PC-3 (cell line): Measurements from ENCODE around the gene FUBP3. TPM values are rescaled to one million over a fixed set of nuclear protein-coding genes. Genes with fewer than 3 reads are reported as not detected.

ENCODE experiments used
- ATAC-seq: fragments of 200-7000 bp; cut with Tn5 transposase; 2 replicates; pipeline ENCODE4 v1.9.1; 2020; ENCODE audit warnings: mild to moderate bottlenecking, moderate library complexity
- BruUV-seq: library from RNA; stranded (reverse); fragments of 400-500 nt; replicated peaks from 2 replicates; lab custom pipeline; 2021; lab: Mats Ljungman, UMichigan
- CTCF ChIA-PET: fragments of 300-600 bp; sonication (Branson Sonifier 250); formaldehyde crosslinking; loops from one replicate; lab custom pipeline; 2022; ENCODE audit warnings: antibody characterized with exemption; lab: Charles Lee
- POLR2A ChIA-PET: fragments of 300-600 bp; sonication (Branson Sonifier 250); formaldehyde crosslinking; loops from one replicate; lab custom pipeline; 2022; ENCODE audit warnings: antibody characterized with exemption; ENCODE audit not compliant: unreplicated experiment; lab: Charles Lee
- DNase-seq: peaks from one replicate; pipeline ENCODE4 v3.0.0-alpha.2; 2015
- H2AFZ ChIP-seq: fragments of 300-600 bp; sonication (generic); 2 replicates; pipeline ENCODE4 v1.6.0; 2016; ENCODE audit warnings: antibody characterized with exemption, low read length
- H3F3A ChIP-seq: fragments of 300-600 bp; sonication (generic); one replicate; pipeline ENCODE4 v1.6.0; 2017; ENCODE audit warnings: antibody characterized with exemption, low read length, control low read depth, mild to moderate bottlenecking; ENCODE audit not compliant: unreplicated experiment
- H3K27ac ChIP-seq: fragments of 300-600 bp; sonication (generic); 2 replicates; pipeline ENCODE4 v1.5.1; 2016; ENCODE audit warnings: mild to moderate bottlenecking, low read length
- H3K27me3 ChIP-seq: fragments of 300-600 bp; sonication (generic); 2 replicates; pipeline ENCODE4 v1.6.1; 2016; ENCODE audit warnings: low read length, mixed read lengths
- H3K36me3 ChIP-seq: fragments of 300-600 bp; sonication (generic); 2 replicates; pipeline ENCODE4 v1.6.1; 2016; ENCODE audit warnings: low read depth, mixed run types, low read length, mixed read lengths
- H3K4me1 ChIP-seq: fragments of 300-600 bp; sonication (generic); 2 replicates; pipeline ENCODE4 v1.5.1; 2016; ENCODE audit warnings: low read length; ENCODE audit not compliant: insufficient read depth
- H3K4me2 ChIP-seq: fragments of 300-600 bp; sonication (generic); 2 replicates; pipeline ENCODE4 v1.6.0; 2016; ENCODE audit warnings: low read length
- H3K4me3 ChIP-seq: fragments of 300-600 bp; sonication (generic); 2 replicates; pipeline ENCODE4 v1.5.1; 2016; ENCODE audit warnings: mild to moderate bottlenecking, low read length, mixed read lengths
- H3K79me2 ChIP-seq: fragments of 300-600 bp; sonication (generic); 2 replicates; pipeline ENCODE4 v1.6.1; 2017; ENCODE audit warnings: low read length, mixed read lengths
- H3K9ac ChIP-seq: fragments of 300-600 bp; sonication (generic); 2 replicates; pipeline ENCODE4 v1.6.0; 2016; ENCODE audit warnings: mild to moderate bottlenecking, low read length
- H3K9me2 ChIP-seq: fragments of 300-600 bp; sonication (generic); replicated peaks from 2 replicates; pipeline ENCODE4 v1.6.1; 2016; ENCODE audit warnings: mixed run types, low read length, mixed read lengths
- H3K9me3 ChIP-seq: fragments of 300-600 bp; sonication (generic); 2 replicates; pipeline ENCODE4 v1.6.1; 2016; ENCODE audit warnings: low read length, mixed read lengths
- H4K20me1 ChIP-seq: fragments of 300-600 bp; sonication (generic); 2 replicates; pipeline ENCODE4 v1.6.1; 2016; ENCODE audit warnings: low read length, mixed read lengths
- CTCF ChIP-seq: fragments of 300-600 bp; sonication (generic); conservative IDR thresholded peaks from 2 replicates; pipeline ENCODE4 v1.5.1; 2017; ENCODE audit warnings: antibody characterized with exemption, low read depth, mild to moderate bottlenecking, low read length
- EZH2 ChIP-seq: fragments of 300-600 bp; sonication (generic); IDR thresholded peaks from one replicate; pipeline ENCODE4 v1.6.1; 2017; ENCODE audit warnings: antibody characterized with exemption, mild to moderate bottlenecking, low read length; ENCODE audit not compliant: unreplicated experiment
- EZH2phosphoT487 ChIP-seq: fragments of 300-600 bp; sonication (generic); IDR thresholded peaks from 2 replicates; pipeline ENCODE4 v1.6.1; 2018; ENCODE audit warnings: mild to moderate bottlenecking, antibody characterized with exemption, low read length, borderline replicate concordance
- intact Hi-C: fragments of 100-400 bp; cut with micrococcal nuclease; formaldehyde crosslinking; loops from 2 replicates; pipeline ENCODE4 v1.9.0; 2023
- total RNA-seq: library from RNA; depleted of rRNA; stranded (reverse); fragments of >200 nt; gene quantifications from 2 replicates; pipeline ENCODE4 v1.2.3, GENCODE V29; 2014

FUBP3 gene
- total RNA-seq, 1 experiment from 2014 or later, result 53.7 TPM

DNA sequence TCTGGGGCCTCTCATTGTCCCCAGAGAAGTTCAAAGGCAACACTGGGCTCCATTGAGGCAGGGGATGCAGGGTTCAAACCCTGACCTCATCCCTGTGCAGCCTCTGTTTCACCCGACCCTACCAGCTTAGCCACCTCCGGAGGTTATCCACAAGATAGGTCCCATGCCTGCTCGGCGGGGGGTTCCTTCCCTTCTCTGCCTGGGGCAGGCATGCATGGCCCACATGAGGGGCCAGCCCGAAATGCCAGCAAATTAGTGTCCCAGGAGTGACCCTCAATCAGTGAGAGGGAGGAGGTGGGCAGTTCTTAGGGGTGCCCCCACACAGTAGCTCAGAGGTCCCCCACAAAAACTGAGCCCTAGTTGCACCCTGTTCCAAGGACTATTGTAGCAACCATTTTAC is 24.8 kb upstream of the FUBP3 start:
- ChIA-PET CTCF (no interaction called here), POLR2A (no interaction called here)
- TF ChIP-seq EZH2phosphoT487 (no peak), EZH2 (no peak), CTCF (no peak)
- ATAC-seq (no peak), DNase-seq (no peak)
- no TSS peak for BruUV-seq
- no peaks in the 10 kb centered on the region for H3F3A ChIP-seq
- no peak overlapping the region for H2AFZ ChIP-seq
- H3K4me2 ChIP-seq, result no peak overlapping the region
- H3K9me3 ChIP-seq, result no peaks in the 10 kb centered on the region
- H3K9ac ChIP-seq, result no peak overlapping the region
- no peaks in the 10 kb centered on the region for H3K27me3 ChIP-seq
- H3K27ac ChIP-seq, result no peak overlapping the region
- H3K4me3 ChIP-seq, result no peak overlapping the region
- no peaks in the 10 kb centered on the region for H3K79me2 ChIP-seq
- H3K9me2 ChIP-seq, result no peaks in the 10 kb centered on the region
- H3K36me3 ChIP-seq, result no peaks in the 10 kb centered on the region
- no peaks in the 10 kb centered on the region for H4K20me1 ChIP-seq
- peaks cover 7% of the 10 kb centered on the region; the same call in 1 of the 2 replicates for H3K4me1 ChIP-seq
- intact Hi-C loops, result no loop called here

GRCh38 chr9:130555061-130555460 is 24.3 kb upstream of the FUBP3 start:
- no peaks in the 10 kb centered on the region for H3F3A ChIP-seq
- no peaks in the 10 kb centered on the region for H3K27me3 ChIP-seq
- BruUV-seq, result no TSS peak
- peaks cover 7% of the 10 kb centered on the region; the same call in 1 of the 2 replicates for H3K4me1 ChIP-seq
- no peak overlapping the region for H3K4me2 ChIP-seq
- H3K27ac ChIP-seq, result no peak overlapping the region
- CTCF ChIA-PET, result interaction anchor here (0.5 kb wide), 1 partner anchor 299 kb away, joined by 3 read pairs; no protein-coding TSS in a partner anchor
- no peak for TF ChIP-seq CTCF
- TF ChIP-seq EZH2, result no peak
- no peak for TF ChIP-seq EZH2phosphoT487
- no peak overlapping the region for H3K4me3 ChIP-seq
- no peaks in the 10 kb centered on the region for H3K36me3 ChIP-seq
- intact Hi-C loops, result no loop called here
- H3K79me2 ChIP-seq, result no peaks in the 10 kb centered on the region
- H3K9ac ChIP-seq, result no peak overlapping the region
- ATAC-seq (no peak), DNase-seq (no peak)
- H4K20me1 ChIP-seq, result no peaks in the 10 kb centered on the region
- no peak overlapping the region for H2AFZ ChIP-seq
- no peaks in the 10 kb centered on the region for H3K9me3 ChIP-seq
- no peaks in the 10 kb centered on the region for H3K9me2 ChIP-seq
- POLR2A ChIA-PET, result no interaction called here

- Histone ChIP-seq H3K9me3 (no peaks in the 10 kb centered on the region), H4K20me1 (no peaks in the 10 kb centered on the region), H3K27ac (no peak overlapping the region), H3K27me3 (no peaks in the 10 kb centered on the region), H3K4me1 (peaks cover 7% of the 10 kb centered on the region; the same call in 1 of the 2 replicates), H3F3A (no peaks in the 10 kb centered on the region), H3K79me2 (no peaks in the 10 kb centered on the region), H3K9me2 (no peaks in the 10 kb centered on the region), H3K4me3 (no peak overlapping the region), H3K9ac (no peak overlapping the region), H2AFZ (peak overlapping the region; percentile 37; the same call in 1 of the 2 replicates), H3K36me3 (no peaks in the 10 kb centered on the region), H3K4me2 (peak overlapping the region; percentile 32)
- ATAC-seq (peak; percentile 40; the same call in 1 of the 2 replicates), DNase-seq (peak; percentile 71)
- TF ChIP-seq EZH2phosphoT487 (no peak), EZH2 (no peak), CTCF (no peak)
- intact Hi-C loops, result no loop called here
- CTCF ChIA-PET, result no interaction called here
- POLR2A ChIA-PET, result no interaction called here
- BruUV-seq, result no TSS peak
Measured at GRCh38 chr9:130555968-130556367, 23.4 kb upstream of the FUBP3 start.
